GM19452 (cell line): ENCODE data around the gene MYO7A.

ENCODE experiments used
- ATAC-seq: cut with Tn5 transposase; IDR thresholded peaks from one replicate; pipeline ENCODE4 v1.9.1; 2021; ENCODE audit not compliant: unreplicated experiment

Gene MYO7A

DNA sequence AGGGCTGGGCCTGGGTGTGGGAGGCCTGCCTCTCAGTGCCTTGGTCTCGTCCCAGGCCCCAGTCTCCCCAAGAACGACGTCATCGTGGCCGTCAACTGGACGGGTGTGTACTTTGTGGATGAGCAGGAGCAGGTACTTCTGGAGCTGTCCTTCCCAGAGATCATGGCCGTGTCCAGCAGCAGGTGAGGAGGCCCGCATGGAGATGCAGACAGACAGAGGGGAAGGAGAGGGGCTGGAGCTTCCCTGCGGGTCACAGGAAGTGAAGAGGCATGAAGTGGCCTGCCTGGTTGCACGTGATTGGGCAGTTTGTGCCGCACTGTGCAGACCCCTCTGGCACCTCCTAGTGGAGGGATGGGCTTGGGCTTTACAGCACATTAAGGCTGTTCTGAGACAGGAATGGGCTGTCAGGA is 70.4 kb downstream of the MYO7A start:
- ATAC-seq: no peak

DNA sequence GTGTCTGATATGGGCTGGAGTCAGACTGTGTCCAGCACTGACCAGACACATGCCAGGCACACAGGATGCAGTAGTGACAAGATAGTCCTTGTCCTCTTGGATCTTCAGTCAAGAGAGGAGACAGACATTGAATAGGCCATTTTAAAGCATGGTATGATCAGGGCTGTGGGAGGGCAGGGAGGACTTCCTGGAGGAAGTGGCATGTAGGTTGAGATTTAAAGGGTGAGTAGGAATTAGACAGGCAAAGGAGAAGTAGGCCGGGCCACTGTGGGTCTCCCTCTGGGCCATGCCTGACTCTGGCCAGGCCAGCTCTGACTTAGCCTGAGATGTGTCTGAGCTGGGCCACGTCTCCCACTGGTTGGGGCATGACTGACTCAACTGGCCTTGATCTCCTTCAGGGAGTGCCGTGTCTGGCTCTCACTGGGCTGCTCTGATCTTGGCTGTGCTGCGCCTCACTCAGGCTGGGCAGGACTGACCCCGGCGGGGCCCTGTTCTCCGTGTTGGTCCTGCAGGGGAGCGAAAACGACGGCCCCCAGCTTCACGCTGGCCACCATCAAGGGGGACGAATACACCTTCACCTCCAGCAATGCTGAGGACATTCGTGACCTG is 71.2 kb downstream of the MYO7A start:
- no peak for ATAC-seq

DNA sequence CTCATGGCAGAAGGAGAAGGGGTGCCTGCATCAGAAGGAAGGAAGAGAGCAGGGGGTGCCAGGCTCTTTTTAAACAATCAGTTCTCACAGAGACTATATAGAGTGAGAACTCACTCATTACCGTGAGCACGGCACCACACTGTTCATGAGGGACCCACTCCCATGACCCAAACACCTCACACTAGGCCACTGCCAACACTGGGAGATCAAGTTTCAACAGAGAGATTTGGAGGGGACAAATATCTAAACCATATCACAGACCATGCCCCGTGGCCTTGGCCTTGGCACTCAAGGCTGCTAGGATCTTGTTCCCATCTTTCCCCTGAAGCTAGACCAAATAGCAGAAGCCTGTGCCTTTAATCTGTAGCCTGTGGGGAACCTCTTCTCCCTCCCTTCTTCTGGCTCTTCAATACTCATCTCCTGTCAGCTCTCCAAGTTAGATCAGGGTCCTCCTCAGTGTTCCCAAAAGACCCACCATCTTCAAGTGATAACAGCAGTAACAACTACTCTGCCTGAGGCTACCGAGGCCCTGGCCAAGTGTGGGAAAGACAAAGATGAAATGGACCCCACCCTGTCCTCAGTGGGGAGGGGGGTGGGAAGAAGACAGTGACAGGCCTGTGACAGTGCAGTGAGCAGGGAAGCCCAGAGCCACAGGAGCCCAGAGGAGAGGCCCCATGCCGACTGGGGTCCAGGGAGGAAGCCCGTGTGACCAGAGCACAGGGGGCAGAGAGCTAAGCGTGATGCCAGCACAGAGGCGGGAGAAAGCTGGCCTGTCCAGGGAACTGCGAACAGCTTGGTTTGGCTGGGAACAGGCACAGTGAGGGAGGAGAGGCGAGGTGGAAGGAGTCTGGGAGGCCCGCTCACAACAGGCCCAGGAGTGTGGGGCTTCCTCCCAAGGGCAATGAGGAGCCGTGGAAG is 72.6 kb downstream of the MYO7A start:
- ATAC-seq: no peak

DNA sequence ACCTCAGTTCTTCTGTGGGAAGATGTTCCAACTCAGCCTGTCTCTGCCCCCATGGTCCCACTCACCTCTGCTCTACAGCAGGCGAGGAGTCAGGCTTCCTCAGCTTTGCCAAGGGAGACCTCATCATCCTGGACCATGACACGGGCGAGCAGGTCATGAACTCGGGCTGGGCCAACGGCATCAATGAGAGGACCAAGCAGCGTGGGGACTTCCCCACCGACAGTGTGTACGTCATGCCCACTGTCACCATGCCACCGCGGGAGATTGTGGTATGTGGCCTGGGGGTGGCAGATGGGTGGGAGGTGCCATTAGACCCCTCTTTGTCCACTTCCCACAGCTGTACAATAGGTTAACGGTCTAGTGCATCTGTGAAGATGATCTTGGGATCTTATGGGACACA is 73.3 kb downstream of the MYO7A start:
- ATAC-seq: no peak

DNA sequence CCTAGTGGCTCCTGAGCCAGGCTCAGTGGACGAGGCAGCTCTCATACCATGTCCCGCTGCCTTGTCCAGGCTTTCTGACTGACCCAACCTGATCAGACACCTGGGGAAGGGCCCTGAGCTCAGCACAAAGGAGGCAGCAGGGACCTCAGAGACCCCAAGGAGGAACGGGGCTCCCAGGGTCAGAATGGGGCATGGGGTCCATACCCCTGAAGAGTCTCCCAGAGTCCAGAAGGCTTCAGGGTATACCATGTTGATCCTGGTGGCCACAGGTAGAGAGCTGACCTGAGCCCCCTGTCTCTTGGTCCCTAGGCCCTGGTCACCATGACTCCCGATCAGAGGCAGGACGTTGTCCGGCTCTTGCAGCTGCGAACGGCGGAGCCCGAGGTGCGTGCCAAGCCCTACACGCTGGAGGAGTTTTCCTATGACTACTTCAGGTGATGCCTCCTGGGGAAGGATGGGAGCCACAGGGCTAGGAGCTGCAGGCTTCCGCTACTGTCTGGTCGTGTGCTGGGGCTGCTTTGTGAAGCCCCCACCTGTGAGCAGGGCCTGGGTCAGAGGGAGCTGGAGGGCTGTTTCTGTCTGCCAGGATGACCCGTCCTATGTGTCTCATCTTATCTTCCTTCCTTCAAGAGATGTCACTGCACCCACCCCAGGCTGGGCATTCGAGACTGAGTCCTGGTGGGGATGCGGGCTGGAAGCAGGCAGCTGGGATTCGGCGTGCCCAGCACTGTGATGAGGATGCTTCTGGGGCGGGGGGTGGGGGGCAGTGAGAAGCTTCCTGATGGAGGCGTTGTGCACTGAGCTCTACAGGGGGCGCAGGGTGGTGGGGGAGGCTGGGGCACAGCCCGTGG is 74.2 kb downstream of the MYO7A start:
- no peak for ATAC-seq

DNA sequence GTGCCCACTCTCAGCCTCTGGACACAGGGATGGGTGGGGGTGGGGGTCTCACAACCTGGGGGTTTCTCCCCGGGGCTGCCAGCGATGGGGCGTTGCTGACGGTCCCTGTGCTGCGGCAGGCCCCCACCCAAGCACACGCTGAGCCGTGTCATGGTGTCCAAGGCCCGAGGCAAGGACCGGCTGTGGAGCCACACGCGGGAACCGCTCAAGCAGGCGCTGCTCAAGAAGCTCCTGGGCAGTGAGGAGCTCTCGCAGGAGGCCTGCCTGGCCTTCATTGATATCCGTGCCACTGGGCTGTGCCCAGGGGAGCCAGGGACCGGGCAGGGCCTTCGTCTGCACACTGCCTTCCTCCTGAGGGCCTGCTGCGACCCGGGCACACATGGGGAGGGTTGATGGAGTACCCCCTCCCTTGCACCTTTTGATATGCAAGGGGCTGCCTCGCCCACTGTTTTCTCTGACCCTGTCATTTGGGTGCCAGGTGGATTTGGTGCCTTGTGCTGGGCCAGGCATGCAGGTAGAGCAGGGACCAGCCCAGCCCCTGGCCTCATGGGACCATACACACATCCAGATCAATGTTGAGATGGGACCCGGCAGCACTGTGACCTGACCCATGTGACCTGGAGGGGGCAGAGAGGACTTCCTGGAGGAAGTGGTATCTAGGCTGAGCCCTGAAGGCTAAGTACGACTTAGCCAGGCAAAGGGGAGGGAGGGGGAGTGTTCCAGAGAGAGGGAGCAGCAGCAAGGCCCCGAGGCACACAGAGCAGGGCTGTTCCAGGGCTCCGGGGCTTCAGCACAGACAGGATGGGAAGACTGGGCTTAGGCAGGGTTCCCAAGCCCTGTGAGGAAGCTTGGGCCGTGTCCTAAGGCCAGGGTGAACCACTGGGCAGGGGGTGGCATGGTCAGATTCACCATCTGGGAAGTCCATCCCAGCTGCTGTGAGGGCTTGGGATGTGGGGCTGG is 75.2 kb downstream of the MYO7A start:
- no peak for ATAC-seq

DNA sequence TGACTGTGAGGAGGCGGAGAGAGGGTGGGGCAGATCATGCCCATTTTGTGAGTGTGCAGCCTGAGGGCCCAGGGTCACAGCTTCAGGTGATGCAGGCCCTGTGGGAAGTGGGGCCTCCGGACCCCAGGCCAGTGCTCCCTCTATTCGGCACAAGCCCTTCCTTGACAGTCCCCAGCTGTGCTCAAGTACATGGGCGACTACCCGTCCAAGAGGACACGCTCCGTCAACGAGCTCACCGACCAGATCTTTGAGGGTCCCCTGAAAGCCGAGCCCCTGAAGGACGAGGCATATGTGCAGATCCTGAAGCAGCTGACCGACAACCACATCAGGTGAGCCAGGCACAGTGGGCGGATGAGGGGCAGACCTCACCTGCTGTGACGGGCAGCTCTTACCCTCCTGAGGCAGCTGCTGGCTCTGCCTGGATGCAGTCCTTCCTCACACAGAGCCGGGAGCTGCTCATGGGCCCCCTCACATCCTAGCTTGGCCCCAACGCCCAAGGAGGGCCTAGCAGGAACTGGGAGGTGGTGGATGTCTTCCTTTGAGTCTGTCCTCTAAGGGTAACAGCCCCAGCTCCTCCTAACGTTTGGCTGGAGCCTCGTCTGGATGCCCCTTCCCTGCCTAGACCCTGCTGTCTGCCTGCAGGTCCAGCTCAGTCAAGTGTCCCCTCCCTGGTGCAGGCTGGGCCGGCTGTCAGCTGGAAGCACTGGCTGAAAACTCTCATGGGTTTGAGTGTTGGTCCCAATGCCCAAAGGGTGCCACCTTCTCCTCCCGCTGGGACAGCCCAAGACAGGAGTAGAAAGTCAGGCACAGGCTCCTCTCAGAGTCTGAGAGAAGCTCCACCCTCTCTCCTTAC is 76.1 kb downstream of the MYO7A start:
- ATAC-seq: no peak

DNA sequence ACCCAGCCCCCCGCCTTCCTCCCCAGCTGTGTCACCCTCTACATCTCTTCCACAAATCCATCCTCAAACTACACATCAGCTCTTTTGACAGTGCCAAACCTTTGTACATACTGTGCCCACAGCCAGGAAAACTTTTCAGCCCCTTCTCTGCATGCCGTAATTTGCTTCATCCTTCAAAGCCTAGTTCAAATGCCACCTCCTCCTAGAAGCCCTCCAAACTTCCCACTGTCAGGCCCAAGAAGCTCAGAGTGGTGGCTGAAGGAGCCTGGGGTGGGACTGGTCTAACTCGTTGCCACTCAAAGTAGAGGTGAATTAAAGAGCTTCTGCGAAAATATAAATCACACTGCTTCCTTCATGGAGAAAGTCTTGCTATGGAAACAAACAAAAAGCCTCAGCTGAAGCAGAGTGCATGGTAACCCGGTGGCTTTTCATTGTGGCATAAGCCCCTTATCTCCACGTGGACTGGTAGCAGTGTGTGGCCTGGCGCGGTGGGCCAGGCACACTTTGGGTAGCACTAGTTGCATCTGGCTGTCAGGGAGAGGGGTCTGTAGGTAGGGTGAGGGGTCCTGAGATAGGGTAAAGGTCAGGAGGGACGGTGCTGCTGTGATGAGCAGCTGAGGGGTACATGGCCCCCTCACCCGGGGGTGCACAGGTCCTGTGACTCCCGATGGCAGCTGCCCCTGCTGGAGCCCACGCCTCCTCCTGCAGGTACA is 76.9 kb downstream of the MYO7A start:
- ATAC-seq: no peak

DNA sequence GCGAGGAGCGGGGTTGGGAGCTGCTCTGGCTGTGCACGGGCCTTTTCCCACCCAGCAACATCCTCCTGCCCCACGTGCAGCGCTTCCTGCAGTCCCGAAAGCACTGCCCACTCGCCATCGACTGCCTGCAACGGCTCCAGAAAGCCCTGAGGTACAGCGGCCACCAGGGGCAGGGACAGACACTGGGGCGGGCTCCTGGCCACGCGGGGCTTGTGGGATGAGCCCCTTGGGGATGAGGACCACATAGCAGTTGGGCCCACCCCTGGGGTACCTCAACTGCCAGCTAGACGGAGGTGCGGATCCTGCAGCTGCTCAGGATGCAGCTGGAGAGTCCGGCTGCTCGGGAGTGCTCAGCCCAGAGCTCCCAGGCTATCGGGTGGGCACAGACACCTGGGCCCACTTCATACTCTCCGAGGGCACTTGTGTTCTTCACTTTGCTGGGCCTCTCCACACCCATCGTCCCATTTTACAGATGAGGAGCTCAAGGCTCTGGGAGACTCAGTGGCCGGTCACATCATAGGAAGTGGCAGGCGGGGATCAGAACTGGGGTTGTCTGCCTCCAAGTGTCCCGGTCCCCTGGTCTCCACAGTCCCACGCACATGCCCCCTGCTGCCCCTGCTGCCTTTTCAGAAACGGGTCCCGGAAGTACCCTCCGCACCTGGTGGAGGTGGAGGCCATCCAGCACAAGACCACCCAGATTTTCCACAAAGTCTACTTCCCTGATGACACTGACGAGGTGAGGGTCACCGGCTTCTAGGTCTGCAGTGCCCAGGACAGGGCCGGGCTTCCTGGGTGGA is 77.6 kb downstream of the MYO7A start:
- no peak for ATAC-seq

DNA sequence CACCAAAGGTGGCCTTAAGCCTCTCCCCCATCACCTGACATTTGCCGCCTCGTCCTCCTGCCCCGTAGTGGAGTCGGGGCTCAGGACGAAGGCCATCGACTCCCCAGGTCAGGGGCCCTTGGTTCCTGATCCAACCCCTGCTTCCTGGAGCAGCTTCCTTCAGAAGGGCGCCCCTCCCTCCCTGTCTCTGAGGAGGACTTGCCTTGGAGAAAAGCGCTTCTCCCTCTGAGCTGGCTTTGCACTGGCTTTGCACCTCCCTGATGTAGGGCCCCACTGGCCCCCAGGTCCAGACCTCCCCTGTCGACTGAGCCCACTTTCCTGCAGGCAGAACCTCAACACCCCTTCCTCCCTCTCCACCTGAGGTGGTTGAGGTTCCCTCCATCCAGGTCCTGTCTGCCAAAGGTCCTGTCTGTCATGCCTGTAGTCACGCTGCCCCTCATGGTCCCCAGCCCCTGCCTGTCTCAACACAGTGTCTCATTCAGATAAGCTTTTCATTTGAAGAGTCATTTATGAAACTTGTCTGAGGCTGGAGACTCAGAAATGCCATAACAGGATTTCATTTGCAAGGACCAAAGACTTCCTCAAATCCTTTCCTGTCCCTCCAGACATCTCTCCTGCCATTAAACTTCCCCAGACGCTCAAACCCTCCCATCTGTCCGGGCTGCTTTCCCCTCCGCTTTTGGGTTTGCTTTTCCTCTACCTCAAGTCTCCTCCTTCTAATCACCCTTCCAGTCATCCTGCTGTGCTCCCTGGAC is 78.4 kb downstream of the MYO7A start:
- no peak for ATAC-seq

DNA sequence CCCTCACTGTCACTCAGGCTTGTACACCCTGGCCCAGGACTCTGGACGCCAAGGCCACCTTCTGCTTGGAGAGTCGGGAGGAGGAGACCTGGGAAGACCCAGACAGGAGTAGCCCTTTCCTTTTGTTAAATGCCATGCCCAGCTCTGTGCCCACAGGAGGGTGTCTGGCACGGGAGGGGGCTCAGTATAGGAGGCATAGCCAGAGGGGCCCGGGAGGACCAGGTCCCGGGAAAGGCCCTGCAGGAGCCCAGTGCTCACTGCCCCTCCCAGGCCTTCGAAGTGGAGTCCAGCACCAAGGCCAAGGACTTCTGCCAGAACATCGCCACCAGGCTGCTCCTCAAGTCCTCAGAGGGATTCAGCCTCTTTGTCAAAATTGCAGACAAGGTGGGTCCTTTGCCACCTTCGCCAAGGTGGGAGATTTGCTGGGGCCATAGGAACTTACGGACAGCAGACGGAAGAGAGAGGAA is 79.0 kb downstream of the MYO7A start:
- no peak for ATAC-seq

DNA sequence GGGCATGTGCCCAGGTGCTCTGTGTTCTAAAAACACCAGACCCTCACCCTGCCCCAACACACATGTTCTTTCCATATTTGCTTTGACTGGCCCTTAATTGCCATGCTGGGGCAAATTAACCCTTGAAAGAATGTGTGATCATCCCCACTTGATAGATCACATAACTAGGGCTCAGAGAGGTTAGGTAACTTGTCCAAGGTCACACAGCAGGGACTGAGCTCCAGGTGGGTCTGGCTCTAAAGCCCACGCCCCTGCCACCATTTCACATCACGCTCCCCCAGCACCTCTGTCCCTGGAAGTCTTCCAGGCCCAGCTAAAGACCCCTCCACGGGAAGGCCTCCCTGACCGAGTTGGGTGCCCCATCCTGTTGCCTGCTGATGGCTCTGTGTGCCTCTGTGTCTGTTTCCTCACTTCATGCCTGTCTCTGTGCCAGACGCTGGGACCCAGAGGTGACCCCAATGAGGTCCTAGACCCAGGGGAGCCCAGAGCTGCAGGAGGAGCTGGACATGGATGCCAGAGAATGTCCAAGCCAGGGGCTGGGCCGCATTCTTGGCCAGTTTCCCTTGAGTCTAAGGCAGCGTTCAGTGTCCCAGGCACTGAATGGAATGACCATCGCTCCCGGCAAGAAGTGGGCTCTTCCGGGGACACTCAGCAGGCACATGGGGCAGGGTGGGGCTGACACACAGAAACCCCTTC is 79.7 kb downstream of the MYO7A start:
- ATAC-seq: no peak

DNA sequence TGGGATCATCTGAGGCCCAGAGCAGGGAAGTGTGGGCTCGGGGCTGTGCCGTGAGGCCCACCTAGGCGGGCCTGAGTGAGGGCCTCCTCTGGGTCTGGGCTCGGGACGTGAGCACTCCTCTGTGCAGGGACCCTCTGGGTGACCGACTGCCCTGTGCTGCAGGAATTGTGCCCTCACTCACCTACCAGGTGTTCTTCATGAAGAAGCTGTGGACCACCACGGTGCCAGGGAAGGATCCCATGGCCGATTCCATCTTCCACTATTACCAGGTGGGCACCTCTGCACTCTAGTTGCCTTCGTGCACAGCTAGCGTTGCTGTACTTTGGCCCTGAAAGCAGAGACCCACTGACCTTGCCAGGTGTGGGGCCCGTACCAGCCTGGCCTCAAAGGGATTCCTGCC is 80.5 kb downstream of the MYO7A start:
- no peak for ATAC-seq

DNA sequence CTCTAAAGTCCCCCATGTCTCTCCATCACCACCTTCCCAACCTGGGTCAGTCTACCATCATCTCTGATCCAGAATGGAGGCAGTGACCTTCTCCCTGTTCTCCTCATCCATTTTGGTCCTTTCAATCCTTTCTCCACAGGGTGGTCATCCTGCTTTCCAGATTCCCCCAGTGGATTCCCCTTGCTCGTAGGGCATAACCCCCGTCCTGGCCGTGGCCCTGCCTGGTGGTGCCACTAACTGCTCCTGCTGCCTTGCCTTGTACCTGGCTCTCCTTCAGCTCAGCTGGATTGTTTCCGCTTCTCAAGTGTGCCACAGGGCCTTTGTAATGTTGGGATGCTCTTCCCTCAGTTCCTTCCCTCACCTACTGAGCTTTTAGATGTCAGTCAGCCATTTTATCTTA is 81.6 kb downstream of the MYO7A start:
- ATAC-seq: no peak

DNA sequence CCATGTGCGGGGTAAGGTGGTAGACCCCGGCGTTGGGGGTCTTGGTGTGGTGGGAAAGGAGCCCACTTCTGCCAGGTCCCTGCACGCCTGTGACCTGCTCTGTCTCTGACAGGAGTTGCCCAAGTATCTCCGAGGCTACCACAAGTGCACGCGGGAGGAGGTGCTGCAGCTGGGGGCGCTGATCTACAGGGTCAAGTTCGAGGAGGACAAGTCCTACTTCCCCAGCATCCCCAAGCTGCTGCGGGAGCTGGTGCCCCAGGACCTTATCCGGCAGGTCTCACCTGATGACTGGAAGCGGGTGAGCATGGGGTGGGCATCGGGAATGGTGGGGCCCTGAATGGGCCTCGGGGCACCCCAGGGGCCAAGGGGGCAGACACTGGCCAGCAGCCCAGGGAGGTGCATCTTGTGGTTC is 83.0 kb downstream of the MYO7A start:
- ATAC-seq: no peak

DNA sequence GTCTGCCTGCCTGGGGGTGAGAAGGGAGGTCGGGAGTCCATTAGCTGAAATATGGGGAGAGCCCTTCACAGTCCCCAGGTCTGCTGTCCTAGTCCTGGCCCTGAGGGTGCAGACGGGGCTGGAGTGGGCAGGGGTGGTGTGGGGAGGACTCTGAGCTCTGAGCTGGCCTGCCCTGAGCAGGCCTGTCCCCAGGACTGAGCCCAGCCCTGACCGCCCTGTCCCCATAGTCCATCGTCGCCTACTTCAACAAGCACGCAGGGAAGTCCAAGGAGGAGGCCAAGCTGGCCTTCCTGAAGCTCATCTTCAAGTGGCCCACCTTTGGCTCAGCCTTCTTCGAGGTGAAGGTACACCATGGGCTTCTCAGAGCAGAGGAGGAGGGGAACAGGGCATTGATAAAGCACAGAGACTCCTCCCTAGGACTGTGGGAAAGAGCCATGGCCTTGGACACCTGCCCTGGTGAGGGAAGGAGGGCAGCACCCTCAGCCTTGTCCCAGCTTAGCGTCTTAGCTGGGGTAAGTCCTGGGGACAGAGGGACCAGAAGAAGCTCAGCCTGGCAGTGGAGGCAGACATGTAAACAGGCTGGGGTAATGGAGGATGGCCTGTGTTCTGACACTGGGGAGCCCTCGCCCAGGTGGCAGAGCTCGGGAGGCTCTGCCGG is 83.7 kb downstream of the MYO7A start:
- ATAC-seq: no peak
